Vagina (tissue), 2 donors: ENCODE measurements around the gene PAIP2B.

Source experiments
- CTCF ChIP-seq, 3 experiments: fragments of 450-650 bp in 2 of 3; fragments of 200-600 bp in 1 of 3; sonication (generic) in 1 of 3; IDR thresholded peaks; one replicate each; pipeline ENCODE4 v1.5.1; 2017 to 2019; ENCODE audit warnings: antibody characterized with exemption in 3 of 3, mild to moderate bottlenecking in 2 of 3, moderate library complexity in 2 of 3
- POLR2A ChIP-seq, 2 donors: fragments of 450-650 bp; IDR thresholded peaks; one replicate each; pipeline ENCODE4 v1.6.1; 2017; ENCODE audit warnings: antibody characterized with exemption in 2 of 2, mild to moderate bottlenecking in 2 of 2, moderate library complexity in 2 of 2
- POLR2AphosphoS5 ChIP-seq, 2 donors: sonication (generic); formaldehyde crosslinking; IDR thresholded peaks; one replicate each; pipeline ENCODE4 v1.9.0; 2017; ENCODE audit warnings: antibody characterized with exemption in 2 of 2, mild to moderate bottlenecking in 2 of 2, low read depth in 1 of 2; ENCODE audit not compliant: insufficient read depth in 1 of 2

- TF ChIP-seq CTCF (IDR thresholded peaks at IDR 0.05) (no peak), POLR2AphosphoS5 (IDR thresholded peaks at IDR 0.05; ENCODE audit: insufficient read depth in 1 of 2, low read depth in 1 of 2) (no peak), POLR2A (IDR thresholded peaks at IDR 0.05) (no peak)
Observed at GRCh38 chr2:71224457-71224856, 2.4 kb downstream of the PAIP2B start.
